Fibroblast of lung (primary cell): Measurements from ENCODE around the gene TPRG1L. TPM values are rescaled to one million over a fixed set of nuclear protein-coding genes. Genes with fewer than 3 reads are reported as not detected.

ENCODE experiments used
- DNase-seq, 2 donors: peaks; one replicate each; pipeline versions ENCODE4 v3.0.0 to v3.0.0-alpha.2; 2010; ENCODE audit warnings: low read depth in 2 of 2
- H2AFZ ChIP-seq: 2 replicates; pipeline ENCODE4 v1.5.1; 2012; ENCODE audit warnings: low read length, control low read depth, inconsistent platforms
- H3K27ac ChIP-seq: 2 replicates; pipeline ENCODE4 v1.5.1; 2011; ENCODE audit warnings: low read length, control low read depth; ENCODE audit not compliant: insufficient read depth
- H3K27me3 ChIP-seq: 2 replicates; pipeline ENCODE4 v1.5.1; 2011; ENCODE audit warnings: mild to moderate bottlenecking, low read length; ENCODE audit not compliant: control insufficient read depth, insufficient read depth
- H3K36me3 ChIP-seq: 2 replicates; pipeline ENCODE4 v1.5.1; 2011; ENCODE audit warnings: low read length; ENCODE audit not compliant: control insufficient read depth, insufficient read depth
- H3K4me1 ChIP-seq: 2 replicates; pipeline ENCODE4 v1.5.1; 2011; ENCODE audit warnings: low read length; ENCODE audit not compliant: control insufficient read depth, insufficient read depth; ENCODE audit errors: extremely low read depth
- H3K4me2 ChIP-seq: 2 replicates; pipeline ENCODE4 v1.5.1; 2011; ENCODE audit warnings: low read length, control low read depth; ENCODE audit not compliant: insufficient read depth; ENCODE audit errors: extremely low read depth
- H3K4me3 ChIP-seq, 4 experiments: fragments of 200-600 bp in 1 of 4; sonication (generic) in 1 of 4; replicated peaks in 1 of 4; 2 replicates each; pipeline ENCODE4 v1.5.1; 2011 to 2016; ENCODE audit warnings: low read length in 4 of 4, low read depth in 3 of 4, mild to moderate bottlenecking in 3 of 4, control low read depth in 2 of 4, inconsistent platforms in 1 of 4, mixed read lengths in 1 of 4; ENCODE audit not compliant: insufficient read depth in 1 of 4; ENCODE audit errors: control extremely low read depth in 1 of 4
- H3K79me2 ChIP-seq: 2 replicates; pipeline ENCODE4 v1.5.1; 2012; ENCODE audit warnings: mild to moderate bottlenecking, low read length, inconsistent platforms; ENCODE audit not compliant: control insufficient read depth, insufficient read depth
- H3K9ac ChIP-seq: 2 replicates; pipeline ENCODE4 v1.5.1; 2011; ENCODE audit warnings: mild to moderate bottlenecking, low read length, control low read depth; ENCODE audit not compliant: insufficient read depth
- H3K9me3 ChIP-seq: 2 replicates; pipeline ENCODE4 v1.5.1; 2012; ENCODE audit warnings: low read depth, low read length; ENCODE audit not compliant: control insufficient read depth, insufficient read depth
- H4K20me1 ChIP-seq: 2 replicates; pipeline ENCODE4 v1.5.1; 2011; ENCODE audit warnings: low read length; ENCODE audit not compliant: control insufficient read depth, insufficient read depth; ENCODE audit errors: extremely low read depth
- EZH2 ChIP-seq: IDR thresholded peaks from 2 replicates; pipeline ENCODE4 v1.5.1; 2012; ENCODE audit warnings: low read length, control low read depth, mild to moderate bottlenecking; ENCODE audit errors: missing control alignments
- polyA plus RNA-seq, 2 donors: library from polyadenylated mRNA; depleted of rRNA in 1 of 2; stranded (reverse) in 1 of 2; unstranded in 1 of 2; fragments of >200 nt; gene quantifications; 2 replicates each; pipeline ENCODE4 v1.2.1, GENCODE V29; 2011 to 2012; ENCODE audit warnings: missing spikeins in 1 of 2
- total RNA-seq: library from RNA; depleted of rRNA; stranded (reverse); fragments of >200 nt; gene quantifications from 2 replicates; pipeline ENCODE4 v1.2.1, GENCODE V29; 2014
- TF ChIP-seq, protein P1 (sequence below), 2 donors: IDR thresholded peaks in 1 of 2; conservative IDR thresholded peaks in 1 of 2; 1 replicate in 1 of 2; 2 replicates in 1 of 2; pipeline ENCODE4 v1.5.1; 2011 to 2012; ENCODE audit warnings: low read length in 2 of 2, control low read depth in 1 of 2, inconsistent platforms in 1 of 2, low read depth in 1 of 2, mild to moderate bottlenecking in 1 of 2

Gene TPRG1L
- total and polyA plus RNA-seq, 2 donors (not counting 1 experiment from before 2014, with no cell fraction given) = 22.3 to 56.7 TPM

GRCh38 chr1:3636080-3636479 is 11.3 kb downstream of the TPRG1L start:
- H3K4me1 ChIP-seq = no peaks in the 10 kb centered on the region
- H3K4me2 ChIP-seq = no peak overlapping the region
- no peaks in the 10 kb centered on the region for H3K79me2 ChIP-seq
- H4K20me1 ChIP-seq = no peaks in the 10 kb centered on the region
- H3K9me3 ChIP-seq = no peaks in the 10 kb centered on the region
- H3K9ac ChIP-seq = no peak overlapping the region
- no peak overlapping the region for H2AFZ ChIP-seq
- H3K27me3 ChIP-seq = no peaks in the 10 kb centered on the region
- no peak overlapping the region for H3K4me3 ChIP-seq
- no peak overlapping the region for H3K27ac ChIP-seq
- peaks cover 10% of the 10 kb centered on the region for H3K36me3 ChIP-seq
- no peak for DNase-seq
- TF ChIP-seq EZH2 = no peak
- TF ChIP-seq, protein P1, sequence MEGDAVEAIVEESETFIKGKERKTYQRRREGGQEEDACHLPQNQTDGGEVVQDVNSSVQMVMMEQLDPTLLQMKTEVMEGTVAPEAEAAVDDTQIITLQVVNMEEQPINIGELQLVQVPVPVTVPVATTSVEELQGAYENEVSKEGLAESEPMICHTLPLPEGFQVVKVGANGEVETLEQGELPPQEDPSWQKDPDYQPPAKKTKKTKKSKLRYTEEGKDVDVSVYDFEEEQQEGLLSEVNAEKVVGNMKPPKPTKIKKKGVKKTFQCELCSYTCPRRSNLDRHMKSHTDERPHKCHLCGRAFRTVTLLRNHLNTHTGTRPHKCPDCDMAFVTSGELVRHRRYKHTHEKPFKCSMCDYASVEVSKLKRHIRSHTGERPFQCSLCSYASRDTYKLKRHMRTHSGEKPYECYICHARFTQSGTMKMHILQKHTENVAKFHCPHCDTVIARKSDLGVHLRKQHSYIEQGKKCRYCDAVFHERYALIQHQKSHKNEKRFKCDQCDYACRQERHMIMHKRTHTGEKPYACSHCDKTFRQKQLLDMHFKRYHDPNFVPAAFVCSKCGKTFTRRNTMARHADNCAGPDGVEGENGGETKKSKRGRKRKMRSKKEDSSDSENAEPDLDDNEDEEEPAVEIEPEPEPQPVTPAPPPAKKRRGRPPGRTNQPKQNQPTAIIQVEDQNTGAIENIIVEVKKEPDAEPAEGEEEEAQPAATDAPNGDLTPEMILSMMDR (conservative IDR thresholded peaks at IDR 0.05 in 1 of 2, IDR thresholded peaks at IDR 0.05 in 1 of 2; ENCODE audit: low read depth in 1 of 2, low read length in 2 of 2) = no peak

- Histone ChIP-seq H3K9ac (no peak overlapping the region), H3K79me2 (no peaks in the 10 kb centered on the region), H3K4me1 (no peaks in the 10 kb centered on the region), H3K4me3 (no peak overlapping the region), H3K4me2 (no peak overlapping the region), H4K20me1 (no peaks in the 10 kb centered on the region), H3K9me3 (no peaks in the 10 kb centered on the region), H3K27ac (no peak overlapping the region), H3K27me3 (no peaks in the 10 kb centered on the region), H3K36me3 (peaks cover 10% of the 10 kb centered on the region), H2AFZ (no peak overlapping the region)
- TF ChIP-seq EZH2 = no peak
- TF ChIP-seq, protein P1 (conservative IDR thresholded peaks at IDR 0.05 in 1 of 2, IDR thresholded peaks at IDR 0.05 in 1 of 2; ENCODE audit: low read depth in 1 of 2, low read length in 2 of 2) = no peak
- DNase-seq = no peak
Measured at GRCh38 chr1:3636531-3636930, 11.7 kb downstream of the TPRG1L start.

DNA sequence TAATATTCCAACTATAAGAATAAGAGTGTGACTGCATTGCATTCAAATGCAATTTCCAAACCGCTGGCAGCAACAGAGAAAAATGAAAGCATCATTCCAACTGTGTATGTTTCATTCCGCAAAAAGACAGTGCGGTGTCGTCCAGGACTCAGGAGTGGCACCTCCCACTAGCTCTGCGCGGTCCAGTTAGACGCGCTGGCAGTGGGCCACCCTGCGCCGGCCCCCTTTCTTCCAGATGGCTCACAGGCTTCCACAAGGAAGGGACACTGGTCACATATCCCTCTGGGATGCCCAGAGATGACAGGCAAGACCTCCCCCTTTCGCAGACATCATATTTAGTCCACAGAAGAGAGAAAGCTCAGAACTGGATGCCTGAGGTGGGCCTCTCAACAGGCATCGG is 13.2 kb downstream of the TPRG1L start:
- no peaks in the 10 kb centered on the region for H3K79me2 ChIP-seq
- no peak overlapping the region for H3K4me3 ChIP-seq
- no peak overlapping the region for H2AFZ ChIP-seq
- no peaks in the 10 kb centered on the region for H3K9me3 ChIP-seq
- H4K20me1 ChIP-seq = no peaks in the 10 kb centered on the region
- no peak overlapping the region for H3K27ac ChIP-seq
- no peak for DNase-seq
- TF ChIP-seq EZH2 = no peak
- TF ChIP-seq, protein P1 (conservative IDR thresholded peaks at IDR 0.05 in 1 of 2, IDR thresholded peaks at IDR 0.05 in 1 of 2; ENCODE audit: low read depth in 1 of 2, low read length in 2 of 2) = no peak
- no peak overlapping the region for H3K4me2 ChIP-seq
- no peak overlapping the region for H3K9ac ChIP-seq
- no peaks in the 10 kb centered on the region for H3K27me3 ChIP-seq
- H3K36me3 ChIP-seq = peaks cover 12% of the 10 kb centered on the region
- no peaks in the 10 kb centered on the region for H3K4me1 ChIP-seq
